Measurements from ENCODE around the gene SUPT5H.

DNA sequence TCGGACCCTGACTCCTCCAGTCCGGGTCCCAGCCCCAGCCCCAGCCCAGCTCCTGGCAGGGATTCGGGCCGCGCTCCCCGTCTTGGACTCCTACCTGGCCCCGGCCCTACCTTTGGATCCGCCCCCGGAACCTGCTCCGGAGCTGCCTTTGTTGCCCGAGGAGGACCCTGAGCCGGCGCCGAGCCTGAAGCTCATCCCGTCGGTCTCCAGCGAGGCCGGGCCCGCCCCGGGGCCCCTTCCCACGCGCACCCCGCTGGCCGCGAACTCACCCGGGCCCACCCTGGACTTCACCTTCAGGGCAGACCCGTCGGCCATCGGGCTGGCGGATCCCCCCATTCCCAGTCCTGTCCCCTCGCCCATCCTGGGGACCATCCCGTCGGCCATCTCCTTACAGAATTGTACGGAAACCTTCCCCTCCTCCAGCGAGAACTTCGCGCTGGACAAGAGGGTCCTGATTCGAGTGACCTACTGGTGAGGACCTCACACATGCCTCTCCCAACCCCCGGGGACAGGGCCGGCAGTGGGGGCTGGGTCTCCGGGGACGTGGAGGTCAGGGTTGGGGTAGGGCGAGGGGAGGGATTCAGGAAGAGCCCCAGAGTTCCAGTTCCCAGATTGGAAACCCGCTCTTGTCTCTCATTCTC, 70.3 kb downstream of the SUPT5H start:
- TF ChIP-seq, protein P1, sequence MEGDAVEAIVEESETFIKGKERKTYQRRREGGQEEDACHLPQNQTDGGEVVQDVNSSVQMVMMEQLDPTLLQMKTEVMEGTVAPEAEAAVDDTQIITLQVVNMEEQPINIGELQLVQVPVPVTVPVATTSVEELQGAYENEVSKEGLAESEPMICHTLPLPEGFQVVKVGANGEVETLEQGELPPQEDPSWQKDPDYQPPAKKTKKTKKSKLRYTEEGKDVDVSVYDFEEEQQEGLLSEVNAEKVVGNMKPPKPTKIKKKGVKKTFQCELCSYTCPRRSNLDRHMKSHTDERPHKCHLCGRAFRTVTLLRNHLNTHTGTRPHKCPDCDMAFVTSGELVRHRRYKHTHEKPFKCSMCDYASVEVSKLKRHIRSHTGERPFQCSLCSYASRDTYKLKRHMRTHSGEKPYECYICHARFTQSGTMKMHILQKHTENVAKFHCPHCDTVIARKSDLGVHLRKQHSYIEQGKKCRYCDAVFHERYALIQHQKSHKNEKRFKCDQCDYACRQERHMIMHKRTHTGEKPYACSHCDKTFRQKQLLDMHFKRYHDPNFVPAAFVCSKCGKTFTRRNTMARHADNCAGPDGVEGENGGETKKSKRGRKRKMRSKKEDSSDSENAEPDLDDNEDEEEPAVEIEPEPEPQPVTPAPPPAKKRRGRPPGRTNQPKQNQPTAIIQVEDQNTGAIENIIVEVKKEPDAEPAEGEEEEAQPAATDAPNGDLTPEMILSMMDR (IDR thresholded peaks at IDR 0.05) = no peak
- TF ChIP-seq POLR2A (IDR thresholded peaks at IDR 0.05) = no peak
